ENCODE data around the gene TANC2.
A peak's percentile ranks its signal among the peaks of the same experiment; 100 is the strongest.

Gene TANC2

DNA sequence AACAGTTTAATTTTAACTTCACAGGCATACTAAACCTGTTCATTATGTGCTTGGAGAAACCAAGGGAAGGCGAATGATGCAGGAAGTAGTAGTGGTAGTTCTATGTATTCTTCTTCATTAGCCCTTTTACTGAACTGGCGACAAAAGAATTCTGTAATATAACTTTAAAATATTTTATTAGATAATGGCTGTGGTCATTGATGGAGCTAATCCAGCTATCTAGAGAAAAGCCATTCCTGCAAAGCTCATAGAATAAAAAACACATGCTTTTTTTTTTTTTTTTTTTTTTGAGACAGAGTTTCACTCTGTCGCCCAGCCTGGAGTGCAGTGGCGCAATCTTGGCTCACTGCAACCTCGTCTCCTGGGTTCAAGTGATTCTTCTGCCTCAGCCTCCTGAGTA, 23.5 kb downstream of the TANC2 start:
- DNase-seq (ENCODE audit: low spot score), result no peak

DNA sequence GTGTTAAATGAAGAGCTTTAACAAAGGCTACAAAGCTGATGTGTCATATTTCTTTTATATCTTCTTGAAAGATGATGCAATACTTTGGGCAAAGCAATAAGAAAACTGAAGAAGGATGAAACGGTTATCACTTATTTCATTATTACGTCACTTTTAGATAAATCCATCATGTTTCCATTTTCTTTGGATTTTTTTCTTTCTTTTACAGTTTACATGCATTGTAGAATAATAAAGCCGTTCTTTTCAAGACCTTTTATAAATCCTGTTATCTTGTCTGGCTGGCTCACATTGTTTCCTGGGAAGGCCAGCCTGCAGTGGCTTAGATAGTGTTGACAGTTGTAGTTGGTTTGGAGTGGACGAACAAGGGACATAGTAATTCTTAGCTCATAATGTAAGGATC, 28.9 kb downstream of the TANC2 start:
- no peak for DNase-seq (ENCODE audit: low spot score)
- TF ChIP-seq, protein P1, sequence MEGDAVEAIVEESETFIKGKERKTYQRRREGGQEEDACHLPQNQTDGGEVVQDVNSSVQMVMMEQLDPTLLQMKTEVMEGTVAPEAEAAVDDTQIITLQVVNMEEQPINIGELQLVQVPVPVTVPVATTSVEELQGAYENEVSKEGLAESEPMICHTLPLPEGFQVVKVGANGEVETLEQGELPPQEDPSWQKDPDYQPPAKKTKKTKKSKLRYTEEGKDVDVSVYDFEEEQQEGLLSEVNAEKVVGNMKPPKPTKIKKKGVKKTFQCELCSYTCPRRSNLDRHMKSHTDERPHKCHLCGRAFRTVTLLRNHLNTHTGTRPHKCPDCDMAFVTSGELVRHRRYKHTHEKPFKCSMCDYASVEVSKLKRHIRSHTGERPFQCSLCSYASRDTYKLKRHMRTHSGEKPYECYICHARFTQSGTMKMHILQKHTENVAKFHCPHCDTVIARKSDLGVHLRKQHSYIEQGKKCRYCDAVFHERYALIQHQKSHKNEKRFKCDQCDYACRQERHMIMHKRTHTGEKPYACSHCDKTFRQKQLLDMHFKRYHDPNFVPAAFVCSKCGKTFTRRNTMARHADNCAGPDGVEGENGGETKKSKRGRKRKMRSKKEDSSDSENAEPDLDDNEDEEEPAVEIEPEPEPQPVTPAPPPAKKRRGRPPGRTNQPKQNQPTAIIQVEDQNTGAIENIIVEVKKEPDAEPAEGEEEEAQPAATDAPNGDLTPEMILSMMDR (IDR thresholded peaks at IDR 0.05; ENCODE audit: extremely low read depth, missing control alignments), result no peak

More for the DNA sequence above, 23.5 kb downstream of the TANC2 start:
- TF ChIP-seq, protein P1 (IDR thresholded peaks at IDR 0.05; ENCODE audit: extremely low read depth, missing control alignments), result no peak

DNA sequence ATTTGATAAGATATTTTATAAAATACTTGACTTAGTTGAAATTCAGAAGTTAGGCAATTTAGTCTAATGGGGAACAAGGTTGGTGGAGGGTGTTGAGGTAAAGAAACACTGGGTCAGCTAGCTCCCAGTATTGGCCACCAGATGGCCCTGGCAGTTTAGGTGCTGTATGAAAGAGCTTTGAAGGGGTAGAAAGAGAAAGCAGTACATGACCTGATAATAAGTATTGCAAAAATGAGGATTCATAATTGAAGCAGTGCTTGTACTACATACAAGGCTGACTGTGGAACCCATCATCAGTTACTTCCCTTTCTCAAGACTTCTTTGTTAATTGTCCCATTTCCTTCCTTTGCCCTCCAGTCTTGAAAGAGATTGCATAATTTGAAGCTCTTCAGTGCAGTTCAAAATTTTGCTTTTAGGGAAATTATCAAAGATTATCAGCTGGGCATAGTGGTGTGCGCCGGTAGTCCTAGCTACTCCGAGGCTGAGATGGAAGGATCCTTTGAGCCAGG, 29.4 kb downstream of the TANC2 start:
- DNase-seq (ENCODE audit: low spot score), result peak; percentile 16
- TF ChIP-seq, protein P1 (IDR thresholded peaks at IDR 0.05; ENCODE audit: extremely low read depth, missing control alignments), result peak; percentile 55

DNA sequence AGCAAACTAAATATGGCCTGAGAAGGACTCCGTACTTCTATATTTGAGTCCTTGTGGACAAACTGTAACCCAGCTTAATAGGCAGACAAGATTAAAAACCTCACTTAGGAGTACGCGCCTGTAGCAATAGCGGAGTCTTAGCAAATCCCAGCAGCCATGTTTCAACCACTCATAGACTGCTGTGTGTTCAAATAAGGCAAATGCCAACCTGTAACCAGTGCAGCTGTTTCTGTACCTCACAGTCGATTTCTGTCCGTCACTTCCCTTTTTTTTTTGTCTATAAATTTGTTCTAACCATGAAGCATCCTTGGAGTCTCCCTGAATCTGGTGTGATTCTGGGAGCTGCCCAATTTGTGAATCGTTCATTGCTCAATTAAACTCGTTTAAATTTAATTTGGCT, 30.2 kb downstream of the TANC2 start:
- DNase-seq (ENCODE audit: low spot score), result no peak
- TF ChIP-seq, protein P1 (IDR thresholded peaks at IDR 0.05; ENCODE audit: extremely low read depth, missing control alignments), result no peak

DNA sequence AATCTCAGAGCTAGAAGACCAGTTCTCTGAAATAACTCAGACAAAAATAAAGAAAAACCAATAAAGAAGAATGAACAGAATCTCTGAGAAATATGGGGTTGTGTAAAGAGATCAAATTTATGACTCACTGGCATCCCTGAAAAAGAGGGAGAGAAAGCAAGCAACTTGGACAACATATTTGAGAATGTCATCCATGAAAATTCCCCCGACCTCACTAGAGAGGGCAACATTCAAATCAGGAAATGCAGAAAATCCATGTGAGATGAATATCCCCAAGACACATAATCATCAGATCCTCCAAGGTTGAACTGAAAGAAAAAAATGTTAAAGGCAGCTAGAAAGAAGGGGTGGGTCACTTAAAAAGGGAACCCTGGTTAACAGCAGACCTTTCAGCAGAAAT, 32.1 kb downstream of the TANC2 start:
- TF ChIP-seq, protein P1 (IDR thresholded peaks at IDR 0.05; ENCODE audit: extremely low read depth, missing control alignments), result no peak

DNA sequence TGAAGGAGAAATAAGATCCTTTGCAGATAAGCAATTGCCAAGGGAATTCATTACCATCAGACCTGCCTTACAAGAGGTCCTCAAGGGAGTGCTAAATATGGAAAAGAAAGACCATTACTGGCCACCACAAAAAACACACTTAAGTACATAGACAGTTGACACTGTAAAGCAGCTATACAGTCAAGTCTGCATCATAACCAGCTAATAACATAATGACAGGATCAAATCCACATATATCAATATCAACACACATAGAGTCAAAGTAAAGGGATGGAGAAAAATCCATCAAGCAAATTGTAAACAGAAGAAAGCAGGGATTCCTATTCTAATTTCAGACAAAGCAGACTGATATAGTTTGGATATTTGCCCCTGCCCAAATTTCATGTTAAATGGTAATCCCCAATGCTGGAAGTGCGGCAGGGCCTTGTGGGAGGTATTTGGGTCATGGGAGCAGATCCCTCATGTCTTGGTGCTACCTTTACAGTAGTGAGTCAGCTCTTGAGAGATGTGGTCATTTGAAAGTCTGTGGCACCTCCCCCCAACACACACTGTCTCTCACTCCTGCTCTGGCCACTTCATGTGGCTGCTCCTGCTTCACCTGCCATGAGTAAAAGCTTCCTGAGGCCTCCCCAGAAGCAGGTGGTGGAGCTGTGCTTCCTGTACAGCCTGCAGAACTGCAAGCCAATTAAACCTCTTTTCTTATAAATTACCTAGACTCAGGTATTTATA, 32.8 kb downstream of the TANC2 start:
- TF ChIP-seq, protein P1 (IDR thresholded peaks at IDR 0.05; ENCODE audit: extremely low read depth, missing control alignments), result no peak
- no peak for DNase-seq (ENCODE audit: low spot score)

More for the DNA sequence above, 32.1 kb downstream of the TANC2 start:
- no peak for DNase-seq (ENCODE audit: low spot score)

DNA sequence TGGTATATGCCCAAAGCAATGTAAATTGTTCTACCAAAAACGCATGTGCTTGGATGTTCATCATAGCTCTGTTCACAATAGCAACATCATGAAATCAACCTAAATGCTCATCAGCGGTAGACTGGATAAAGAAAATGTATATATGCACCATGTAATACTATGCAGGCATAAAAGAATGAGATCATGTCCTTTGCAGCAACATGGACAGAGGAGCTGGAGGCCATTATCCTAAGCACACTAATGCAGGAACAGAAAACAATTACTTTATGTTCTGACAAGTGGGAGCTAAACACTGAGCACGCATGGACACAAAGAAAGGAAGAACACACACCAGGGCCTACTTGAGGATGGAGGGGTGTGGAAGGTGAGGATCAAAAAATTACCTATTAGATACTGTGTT, 33.7 kb downstream of the TANC2 start:
- DNase-seq (ENCODE audit: low spot score), result no peak
- TF ChIP-seq, protein P1 (IDR thresholded peaks at IDR 0.05; ENCODE audit: extremely low read depth, missing control alignments), result no peak

Data from GM20000 (cell line).